HG02938 (cell line): ENCODE results near the gene CD83.

Source experiments
- ATAC-seq: cut with Tn5 transposase; IDR thresholded peaks from one replicate; pipeline ENCODE4 v1.9.1; 2021; ENCODE audit warnings: mild to moderate bottlenecking, moderate library complexity; ENCODE audit not compliant: unreplicated experiment

Gene CD83

GRCh38 chr6:14091339-14091978, 26.1 kb upstream of the CD83 start:
- no peak for ATAC-seq

- ATAC-seq, result no peak
Measured at GRCh38 chr6:14092316-14092715, 25.3 kb upstream of the CD83 start.

GRCh38 chr6:14092838-14093789, 24.5 kb upstream of the CD83 start:
- no peak for ATAC-seq

GRCh38 chr6:14094721-14095120, 22.9 kb upstream of the CD83 start:
- ATAC-seq, result no peak

DNA sequence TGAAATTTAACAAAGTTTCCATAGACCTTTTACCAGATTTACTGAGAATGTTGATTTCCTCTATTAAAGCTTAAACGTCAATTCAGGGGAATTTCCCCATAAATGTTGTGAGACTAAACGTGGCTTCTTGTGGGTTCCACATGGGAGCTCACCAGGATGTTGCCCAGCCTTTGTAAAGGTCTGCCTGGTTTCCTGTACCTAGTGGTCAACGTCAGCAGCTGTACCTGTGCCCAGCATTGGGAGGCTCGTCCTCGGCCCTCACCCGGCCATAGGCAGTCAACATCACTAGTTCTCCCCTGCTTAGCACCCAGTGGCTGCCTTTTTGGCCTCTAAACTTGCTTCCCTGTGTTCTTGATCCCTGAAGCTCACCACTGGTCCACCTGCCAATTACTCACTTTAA, 22.1 kb upstream of the CD83 start:
- peak; percentile 51 for ATAC-seq

GRCh38 chr6:14100138-14100537, 17.4 kb upstream of the CD83 start:
- no peak for ATAC-seq

GRCh38 chr6:14100966-14101365, 16.6 kb upstream of the CD83 start:
- no peak for ATAC-seq

- ATAC-seq, result no peak
Measured at GRCh38 chr6:14102383-14102782, 15.2 kb upstream of the CD83 start.

- no peak for ATAC-seq
Measured at GRCh38 chr6:14105547-14105946, 12.0 kb upstream of the CD83 start.

GRCh38 chr6:14107000-14107399, 10.6 kb upstream of the CD83 start:
- ATAC-seq, result no peak

- no peak for ATAC-seq
Measured at GRCh38 chr6:14107711-14108494, 9.7 kb upstream of the CD83 start.

DNA sequence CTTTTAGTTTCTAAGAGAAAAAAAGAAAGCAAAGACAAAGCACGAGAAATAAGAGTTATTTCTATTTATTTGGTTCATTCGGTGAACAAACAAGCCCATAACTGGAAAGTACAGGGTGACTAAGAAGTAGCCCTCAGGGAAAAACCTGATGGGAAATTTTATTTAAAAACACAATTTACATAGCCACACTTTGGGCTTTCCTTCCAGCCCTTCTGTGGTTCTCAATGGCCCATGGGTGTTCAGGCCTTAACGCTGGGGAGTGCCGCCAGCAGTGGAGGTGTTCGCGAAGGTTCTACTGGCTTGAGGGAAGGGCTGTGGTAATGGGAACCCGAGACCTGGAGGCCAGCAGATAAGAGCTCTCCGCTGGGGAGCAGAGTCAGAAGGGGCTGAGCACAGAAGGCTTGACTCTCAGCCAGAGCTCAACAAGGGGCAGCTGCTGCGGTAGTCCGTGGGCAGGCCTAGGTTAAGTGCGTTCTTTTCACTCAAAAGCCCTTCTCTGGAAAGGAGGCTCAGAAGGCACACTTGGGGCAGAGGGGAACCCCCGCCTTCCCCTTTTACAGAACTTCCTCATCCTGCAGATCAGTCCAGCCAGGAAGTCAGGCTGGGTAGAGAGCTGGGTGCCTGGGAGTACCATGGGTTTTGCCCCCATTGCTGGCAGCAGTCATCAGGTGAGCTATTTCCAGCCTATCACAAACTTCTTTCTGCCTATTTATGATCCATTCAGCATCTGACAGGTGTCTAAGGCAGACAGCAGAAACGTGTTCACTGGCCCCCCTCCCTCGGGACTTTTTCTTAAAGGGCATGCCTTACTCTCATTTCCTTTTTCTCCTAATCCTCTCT, 8.8 kb upstream of the CD83 start:
- peak; percentile 57 for ATAC-seq

DNA sequence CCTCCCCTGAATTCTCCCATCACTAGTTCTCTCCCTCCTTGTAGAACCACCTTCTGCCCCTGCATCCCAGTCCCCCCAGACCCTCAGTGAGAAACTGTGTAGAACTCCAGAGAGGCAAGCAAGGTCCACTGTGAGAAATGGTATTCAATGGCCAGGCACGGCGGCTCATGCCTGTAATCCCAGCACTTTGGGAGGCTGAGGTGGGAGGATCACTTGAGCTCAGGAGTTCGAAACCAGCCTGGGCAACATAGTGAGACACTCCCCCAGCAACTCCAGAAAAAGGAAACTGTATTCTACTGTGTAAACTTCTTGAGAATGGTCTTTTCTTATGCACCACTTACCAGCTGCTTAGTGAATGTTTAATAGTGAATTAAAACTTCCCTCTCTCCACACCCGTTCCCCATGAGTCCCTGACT, 8.2 kb upstream of the CD83 start:
- ATAC-seq, result peak; percentile 5

DNA sequence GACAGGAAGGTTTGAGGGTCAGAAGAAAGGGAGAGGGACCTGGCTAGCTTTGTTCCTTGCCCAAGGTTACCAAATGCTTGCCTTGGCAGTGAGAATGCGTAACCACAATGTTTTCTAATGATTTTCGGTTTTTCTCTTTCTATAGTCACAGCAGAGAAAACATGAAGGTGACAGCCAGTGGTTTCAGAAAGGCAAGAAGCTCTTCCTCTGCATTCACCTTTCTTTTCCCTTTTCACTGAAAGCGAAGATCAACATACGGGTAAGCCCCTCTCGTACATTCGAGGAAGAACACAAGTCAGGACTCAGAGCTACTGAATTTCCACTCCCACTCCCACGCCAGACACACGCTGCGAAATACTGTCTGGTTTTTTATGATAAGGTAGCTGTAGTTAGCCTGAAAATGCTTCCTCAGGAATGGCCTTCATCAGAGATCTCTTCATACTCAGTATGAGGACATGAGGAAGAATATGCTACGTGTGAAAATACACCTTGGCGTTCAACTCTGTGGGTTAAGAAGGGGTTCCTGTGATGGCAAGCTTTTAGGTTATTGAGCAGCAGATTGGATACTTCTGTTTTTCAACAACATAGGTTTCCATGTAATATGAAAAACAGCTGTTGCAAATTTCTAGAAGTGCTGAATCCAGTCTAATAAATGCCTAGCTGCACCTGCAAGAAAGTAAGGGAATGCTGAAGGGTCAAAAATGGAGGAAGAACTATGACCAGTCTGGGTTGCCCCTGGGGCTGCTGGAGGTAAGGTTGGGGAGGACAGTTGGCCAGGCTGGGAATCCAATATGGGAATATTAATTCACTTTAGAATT, 7.4 kb upstream of the CD83 start:
- ATAC-seq, result peak; percentile 52

DNA sequence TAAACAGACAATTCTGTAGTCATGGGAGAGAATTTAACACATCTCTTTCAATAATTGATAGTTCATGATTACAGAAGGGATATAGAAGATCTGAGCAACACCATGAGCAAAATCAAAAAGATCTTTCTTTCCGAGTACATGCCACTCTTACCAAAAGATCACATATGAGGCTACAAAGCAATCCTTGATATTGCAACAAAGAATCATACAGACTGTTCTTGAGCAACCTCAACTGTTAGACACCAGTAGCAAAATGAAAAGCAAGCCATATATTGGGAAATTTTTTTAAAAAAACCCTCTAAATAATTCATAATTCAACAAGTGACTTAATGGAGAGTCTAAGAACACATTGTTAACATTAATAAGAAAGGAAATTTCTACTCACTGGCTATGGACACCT, 3.6 kb upstream of the CD83 start:
- ATAC-seq, result no peak

DNA sequence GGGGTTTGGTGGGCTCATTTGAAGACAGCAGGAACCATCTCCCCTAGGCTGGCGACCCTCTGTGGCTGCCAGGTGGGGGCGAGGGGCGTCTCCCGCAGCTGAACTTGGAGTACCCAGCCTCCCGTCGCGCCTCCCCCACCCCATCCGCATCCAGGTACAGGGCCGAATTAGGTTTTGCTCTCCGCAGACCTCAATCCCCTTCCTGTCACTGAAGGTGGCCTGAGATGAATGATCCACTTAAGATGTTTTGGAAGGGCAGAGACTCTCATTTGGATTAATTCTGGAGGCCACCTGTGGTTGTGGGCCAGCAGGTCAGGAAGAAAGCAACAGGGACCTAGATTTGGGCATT, 493 bp downstream of the CD83 start:
- no peak for ATAC-seq

- ATAC-seq, result no peak
Measured at GRCh38 chr6:14118446-14118845, 874 bp downstream of the CD83 start.

GRCh38 chr6:14119784-14120183, 2.2 kb downstream of the CD83 start:
- no peak for ATAC-seq

- no peak for ATAC-seq
Measured at GRCh38 chr6:14120546-14120945, 3.0 kb downstream of the CD83 start.

GRCh38 chr6:14121936-14122344, 4.4 kb downstream of the CD83 start:
- ATAC-seq, result peak; percentile 60
